MV-4-11 (cell line): Measurements from ENCODE around the gene NTS.

Source experiments
- DNase-seq: peaks from one replicate; lab custom pipeline; 2025; lab: John Stamatoyannopoulos, UW

The NTS gene

DNA sequence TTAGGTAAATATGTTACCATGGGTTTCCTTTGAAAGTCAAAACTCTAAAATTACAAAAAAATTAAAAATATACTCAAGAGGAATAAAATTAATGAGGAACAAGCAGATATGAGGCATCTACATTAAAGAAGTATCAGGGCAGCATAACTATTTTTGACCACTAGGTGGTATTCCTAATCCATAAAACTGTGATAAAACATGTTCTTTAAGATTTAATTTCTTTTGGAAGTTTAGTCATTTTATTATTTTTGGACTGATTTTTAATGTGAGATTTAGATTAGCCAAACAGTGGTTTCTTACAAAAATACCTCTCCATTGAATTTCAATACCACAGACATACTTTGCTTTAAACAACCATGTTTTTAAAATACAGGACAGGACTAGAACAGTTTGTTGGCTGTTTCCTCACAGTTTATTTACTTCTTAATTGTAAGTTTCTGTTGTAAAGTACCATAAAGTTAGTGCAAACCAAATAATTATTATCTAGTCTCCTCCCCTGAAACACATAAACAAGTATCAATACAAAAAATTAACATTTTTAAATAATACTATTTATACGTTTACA, 49.8 kb downstream of the NTS start:
- DNase-seq = no peak

DNA sequence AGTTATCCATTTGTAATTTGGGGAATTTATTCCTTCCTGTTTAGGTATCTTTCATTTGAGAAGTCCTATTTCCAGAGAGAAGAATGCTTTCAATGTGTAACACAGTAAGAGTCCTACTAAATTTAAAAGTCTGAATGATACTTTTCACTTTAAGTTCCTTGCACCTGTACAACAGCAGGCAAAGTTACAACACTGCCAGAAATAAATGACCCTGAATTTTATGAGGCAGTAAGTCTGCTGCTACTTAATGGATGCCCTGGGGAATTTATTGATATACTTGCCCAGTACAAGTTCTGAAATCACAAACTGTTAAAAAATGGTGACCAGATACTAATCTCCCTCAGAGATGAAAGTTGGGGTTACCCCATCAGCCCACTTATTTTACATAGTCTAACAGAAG, 53.1 kb downstream of the NTS start:
- DNase-seq = no peak
